Colon (tissue), 2 donors: ENCODE results near the gene SAA4.
"Not testable (repeated sequence)": the region's sequence is repeated elsewhere in the genome, so short reads cannot be mapped to it uniquely, and the experiment has no call there.

Experiments
- FAIRE-seq: peaks from 2 replicates; lab custom pipeline; 2012; peaks lifted over from hg19 to GRCh38; lab: Jason Lieb, UNC
- donor health status: control.
- donor health status: control.

SAA4 gene

DNA sequence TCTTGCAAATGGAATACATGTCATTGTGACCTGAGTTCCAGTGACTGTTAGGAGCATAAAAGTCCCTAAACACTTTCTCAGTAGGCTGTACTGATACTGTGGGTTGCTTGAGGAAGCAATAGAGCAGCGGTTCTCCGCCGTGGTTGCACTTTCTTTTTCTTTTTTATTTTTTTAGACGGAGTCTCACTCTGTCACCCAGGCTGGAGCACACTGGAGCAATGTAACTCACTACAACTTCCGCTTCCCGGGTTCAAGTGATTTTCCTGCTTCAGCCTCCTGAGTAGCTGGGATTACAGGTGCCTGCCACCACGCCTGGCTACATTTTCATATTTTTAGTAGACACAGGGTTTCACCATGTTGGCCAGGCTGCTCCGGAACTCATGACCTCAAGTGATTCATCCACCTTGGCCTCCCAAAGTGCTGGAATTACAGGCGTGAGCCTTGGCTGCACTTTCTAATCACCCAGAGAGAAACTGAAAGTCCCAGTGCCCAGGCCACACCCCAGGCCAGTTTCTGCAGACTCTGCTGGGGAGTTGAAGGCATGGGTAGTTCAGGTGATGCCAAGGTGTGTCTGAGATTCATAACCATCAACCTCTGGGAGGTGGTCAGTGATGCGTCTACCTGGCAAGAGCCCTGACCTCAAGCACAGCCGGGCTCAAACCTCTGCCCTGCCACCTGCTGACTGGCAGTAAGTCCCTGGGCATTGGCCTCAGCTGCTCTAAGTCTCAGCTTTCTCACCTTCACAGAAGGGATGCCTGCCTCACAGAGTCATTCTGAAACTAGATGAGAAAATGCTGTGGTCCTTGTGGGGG is 10.0 kb upstream of the SAA4 start:
- FAIRE-seq: not testable (repeated sequence)

DNA sequence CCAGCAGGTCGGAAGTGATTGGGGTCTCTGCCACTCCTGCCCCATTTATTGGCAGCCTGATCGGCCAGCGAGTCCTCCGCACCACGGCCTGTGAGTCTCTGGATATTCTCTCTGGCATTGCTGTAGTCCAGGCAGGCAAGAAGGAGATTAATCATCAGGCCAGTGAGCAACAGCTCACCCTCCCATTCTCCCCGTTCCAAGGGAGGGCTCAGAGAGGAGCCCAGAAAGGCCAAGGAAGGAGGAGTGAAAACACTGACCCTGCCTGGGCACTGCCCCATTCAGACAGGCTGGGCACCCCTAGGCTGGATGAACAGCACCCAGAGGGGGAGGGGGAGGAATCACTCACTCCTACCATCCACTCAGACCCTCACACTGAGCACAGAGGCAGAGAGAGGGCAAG is 8.8 kb upstream of the SAA4 start:
- FAIRE-seq: no peak

DNA sequence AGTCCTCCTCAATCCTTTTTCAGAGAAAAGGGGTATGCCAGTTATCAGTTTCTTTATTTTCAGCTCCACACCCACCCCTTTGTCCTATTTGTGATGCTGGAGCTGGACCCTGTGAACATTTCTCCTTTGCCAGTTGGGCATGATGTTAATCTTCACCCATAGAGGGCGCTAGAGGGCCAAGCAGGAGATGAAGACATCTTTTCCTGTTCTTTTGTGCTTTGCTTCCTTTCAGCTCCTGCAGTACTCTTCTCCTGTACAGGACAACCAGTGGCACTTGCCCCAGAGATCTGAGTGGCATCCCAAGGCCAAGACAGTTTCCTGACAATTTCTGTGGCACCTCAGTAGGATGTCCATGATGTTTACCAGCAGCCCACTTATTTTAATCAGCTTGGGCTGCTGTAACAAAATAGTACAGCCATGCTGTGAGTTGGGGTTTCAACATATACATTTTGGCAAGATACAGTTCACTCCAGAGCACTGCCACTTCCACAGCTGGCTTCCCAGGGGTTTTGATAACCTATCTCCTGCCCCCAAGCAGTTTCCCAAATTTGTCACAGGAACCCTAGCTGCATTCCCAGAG is 7.3 kb upstream of the SAA4 start:
- no peak for FAIRE-seq

DNA sequence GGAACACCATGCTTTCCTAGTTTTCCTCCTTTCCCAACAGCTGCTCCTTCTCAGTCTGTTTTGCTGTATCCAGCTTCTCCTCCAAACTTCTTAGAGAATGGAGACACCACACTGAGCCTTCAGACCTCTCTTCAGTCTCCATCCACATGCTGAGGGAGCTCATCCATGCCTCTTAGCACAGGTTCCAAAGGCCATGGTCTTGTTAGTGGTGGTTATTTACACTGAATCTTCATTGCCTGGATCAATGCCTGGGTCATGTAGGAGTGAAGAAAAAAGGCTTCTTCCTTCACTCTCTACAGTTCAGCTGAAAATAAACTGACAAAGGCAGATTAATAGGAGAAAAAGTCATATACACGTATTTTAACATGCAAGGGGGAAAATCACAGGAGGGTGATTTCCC is 3.1 kb upstream of the SAA4 start:
- FAIRE-seq: no peak

DNA sequence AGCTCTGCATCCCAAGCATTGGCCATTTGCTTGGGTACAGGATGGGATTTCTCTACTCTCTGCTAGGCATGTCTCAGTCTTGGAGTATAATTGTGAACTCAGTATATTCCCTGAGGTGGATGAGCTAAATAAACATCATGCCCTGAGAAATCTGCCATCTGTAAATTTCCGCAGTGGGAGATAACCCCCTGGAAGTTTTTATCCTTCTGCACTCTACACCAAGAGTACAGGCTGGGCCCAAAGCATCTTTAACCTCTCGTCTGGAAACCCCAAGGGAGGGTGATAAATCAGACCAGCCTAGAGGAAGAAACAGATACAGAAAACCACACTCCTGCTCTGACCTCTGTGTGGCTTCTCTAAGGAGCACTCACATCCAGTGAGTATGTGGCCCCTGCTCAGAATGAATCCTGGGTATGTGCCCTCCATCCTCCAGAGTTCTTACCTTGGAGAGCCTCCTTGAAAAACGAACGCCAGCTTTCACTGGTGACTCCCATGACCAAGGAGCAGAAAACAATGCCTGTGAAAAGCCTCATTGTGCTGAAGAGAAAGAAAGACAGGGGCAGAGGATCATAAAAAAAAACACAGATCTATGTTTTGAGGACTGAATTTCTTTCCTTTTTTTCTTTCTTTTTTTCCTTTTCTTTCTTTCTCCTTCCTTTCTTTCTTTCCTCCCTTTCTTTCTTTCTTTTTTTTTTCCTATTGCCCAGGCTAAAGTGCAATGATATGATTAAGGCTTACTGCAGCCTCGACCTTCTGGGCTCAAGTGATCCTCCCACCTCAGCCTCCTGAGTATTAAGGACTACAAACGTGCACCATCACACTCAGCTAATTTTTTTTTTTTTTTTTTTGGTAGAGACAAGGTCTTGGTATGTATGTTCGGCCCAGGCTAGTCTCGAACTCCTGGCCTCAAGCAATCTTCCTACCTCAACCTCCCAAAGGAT is 938 bp downstream of the SAA4 start:
- no peak for FAIRE-seq

DNA sequence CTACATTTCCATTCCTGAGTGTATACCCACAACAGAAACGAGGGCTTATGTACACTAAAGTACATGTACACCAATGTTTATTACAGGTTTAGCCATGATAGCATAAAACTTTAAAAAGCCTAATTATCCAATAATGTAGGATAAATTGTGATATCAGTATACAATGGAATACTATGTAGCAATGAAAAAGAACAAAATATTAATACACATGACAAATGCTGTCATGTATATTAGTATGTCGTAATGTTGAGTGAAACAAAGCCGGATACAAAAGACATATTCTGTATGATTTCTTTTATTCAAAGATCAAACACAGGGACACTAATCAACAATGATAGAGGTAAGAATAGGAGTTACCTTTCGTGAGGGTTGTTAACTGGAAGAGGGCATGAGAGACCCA is 2.7 kb downstream of the SAA4 start:
- no peak for FAIRE-seq

DNA sequence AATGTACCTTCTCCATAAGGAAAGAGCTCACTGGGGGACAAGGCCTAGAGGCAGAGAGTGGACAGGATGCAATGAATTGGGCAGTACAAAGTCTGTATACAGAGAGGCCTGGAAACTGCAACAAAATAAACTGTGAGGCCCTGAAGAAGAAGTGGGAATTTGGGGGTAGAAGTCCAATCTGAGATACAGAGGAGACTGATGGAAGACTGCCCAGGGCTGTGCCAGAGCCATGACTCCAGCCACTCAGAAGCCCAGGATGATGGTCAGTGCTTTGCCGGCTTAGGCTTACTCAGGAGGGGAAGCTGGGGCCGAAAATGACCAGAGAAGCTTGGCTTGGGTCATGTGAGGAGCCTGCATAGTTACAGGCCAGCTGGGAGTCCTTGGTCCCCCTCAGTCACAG is 5.7 kb downstream of the SAA4 start:
- no peak for FAIRE-seq

DNA sequence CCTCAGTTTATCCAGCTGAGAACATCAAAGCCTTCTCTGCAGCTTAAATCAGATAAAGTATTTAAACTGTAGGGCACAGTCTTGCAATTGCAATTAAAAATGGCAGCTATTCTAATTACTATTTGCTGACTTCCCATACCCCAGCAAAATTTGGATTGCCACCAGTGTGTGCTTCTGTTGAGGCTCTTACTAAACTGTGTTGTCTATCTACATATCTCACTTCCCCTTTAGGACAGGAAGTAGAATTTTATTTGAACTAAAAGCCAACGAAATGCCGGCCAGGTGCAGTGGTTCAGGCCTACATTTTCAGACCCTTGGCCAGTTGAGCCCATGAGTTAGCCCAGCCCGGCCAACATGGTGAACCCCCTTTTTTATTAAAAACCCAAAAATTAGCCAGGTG is 7.1 kb downstream of the SAA4 start:
- FAIRE-seq: no peak

DNA sequence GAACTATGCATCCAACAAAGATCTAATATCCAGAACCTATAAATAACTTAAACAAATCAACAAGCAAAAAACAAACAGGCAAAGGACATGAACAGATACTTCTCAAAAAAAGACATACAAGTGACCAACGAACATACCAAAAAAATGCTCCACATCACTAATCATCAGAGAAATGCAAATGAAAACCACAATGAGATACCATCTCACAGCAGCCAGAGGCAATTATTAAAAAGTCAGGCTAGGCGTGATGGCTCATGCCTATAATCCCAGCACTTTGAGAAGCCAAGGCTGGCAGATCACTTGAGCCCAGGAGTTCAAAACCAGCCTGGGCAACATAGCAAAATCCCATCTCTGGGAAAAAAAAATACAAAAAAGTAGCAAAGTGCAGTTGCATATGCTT is 10.7 kb downstream of the SAA4 start:
- no peak for FAIRE-seq

DNA sequence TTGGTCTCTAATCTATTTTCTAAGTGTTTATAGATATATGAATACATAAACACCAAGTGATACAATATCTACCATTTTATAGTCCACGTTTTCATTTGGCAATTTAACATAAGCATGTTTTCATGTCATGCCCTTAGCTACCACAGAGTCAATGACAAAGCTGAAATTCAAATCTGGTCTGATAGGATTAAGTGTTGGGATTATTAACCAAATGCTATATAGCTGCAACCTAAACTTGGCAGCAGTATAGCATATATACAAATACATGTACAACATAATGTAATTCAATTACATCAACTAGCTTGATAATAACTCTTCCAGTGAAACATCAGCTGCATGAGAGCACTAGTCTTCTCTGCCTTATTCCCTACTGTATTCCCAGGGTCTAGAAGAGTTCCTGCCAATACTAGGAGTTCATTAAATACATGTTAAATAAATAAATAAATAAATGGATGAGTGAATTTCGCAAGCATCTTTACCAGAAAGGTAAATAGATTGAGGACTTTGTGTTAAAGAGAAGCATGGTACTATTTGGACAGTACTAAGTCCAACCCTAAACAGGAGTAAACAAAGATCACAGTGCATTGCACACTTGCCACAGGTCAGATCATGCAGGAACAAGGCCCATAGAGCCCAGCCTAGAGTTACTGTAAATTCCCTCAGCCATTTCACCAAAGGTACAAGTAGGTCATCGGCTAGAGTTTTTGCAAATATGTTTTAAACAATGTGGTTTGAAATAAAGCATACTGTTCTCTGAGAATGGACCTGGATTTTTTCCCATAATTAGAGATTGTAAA is 12.8 kb downstream of the SAA4 start:
- no peak for FAIRE-seq

DNA sequence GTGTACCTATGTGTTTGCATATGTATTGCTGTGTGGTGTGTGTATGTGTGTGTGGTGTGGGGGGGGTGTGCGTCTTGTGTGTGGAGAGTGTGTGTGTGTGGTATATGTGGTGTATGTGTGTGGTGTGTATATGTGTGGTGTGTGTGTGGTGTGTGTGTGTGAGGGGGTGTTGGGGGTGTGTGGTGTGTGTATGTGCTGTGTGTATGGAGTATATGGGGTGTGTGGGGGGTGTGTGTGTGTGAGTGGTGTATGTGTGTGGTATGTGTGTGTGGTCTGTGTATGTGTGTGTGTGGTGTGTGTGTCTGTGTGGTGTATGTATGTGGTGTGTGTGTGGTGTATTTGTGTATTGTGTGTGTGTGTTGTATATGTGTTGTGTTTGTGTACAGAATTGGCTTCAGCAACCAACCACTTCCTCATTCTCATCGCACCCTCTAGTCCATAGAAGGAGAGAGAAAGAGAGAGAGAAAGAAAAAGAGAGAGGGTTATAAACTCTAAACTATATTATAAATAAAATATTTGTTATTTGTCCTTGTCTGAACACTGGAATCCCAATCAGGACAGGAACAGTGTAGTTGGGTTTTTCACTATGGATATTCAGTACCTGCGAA is 13.7 kb downstream of the SAA4 start:
- no peak for FAIRE-seq

DNA sequence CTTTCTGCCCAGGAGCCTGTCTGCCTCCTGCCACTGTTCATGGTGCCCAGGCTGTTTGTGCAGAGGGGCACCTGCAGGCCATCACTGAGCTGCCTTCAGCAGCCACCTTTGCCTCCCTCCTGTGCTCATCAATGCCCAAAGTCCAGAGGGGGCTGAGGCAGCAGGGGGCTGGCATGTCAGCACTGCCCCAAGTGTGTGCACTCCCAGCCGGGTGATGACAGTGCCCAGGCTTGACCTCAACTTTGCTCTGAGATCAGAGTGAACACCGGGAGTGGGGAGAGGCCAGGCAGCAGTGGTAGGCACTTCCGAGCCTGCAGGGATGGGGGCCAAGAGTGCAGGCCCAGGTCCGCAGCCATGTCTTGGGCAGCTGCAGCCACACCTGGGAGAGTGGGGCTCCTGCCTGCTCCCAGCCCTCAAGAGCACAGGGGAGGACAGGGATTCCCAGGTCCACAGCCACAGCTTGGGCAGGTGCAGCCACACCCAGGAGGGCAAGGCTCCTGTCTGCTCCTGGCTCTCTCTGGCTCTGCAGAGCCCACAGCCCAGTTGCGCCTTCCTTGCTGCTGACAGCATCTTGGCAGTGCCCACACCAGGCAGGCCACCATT is 15.2 kb downstream of the SAA4 start:
- FAIRE-seq: no peak

DNA sequence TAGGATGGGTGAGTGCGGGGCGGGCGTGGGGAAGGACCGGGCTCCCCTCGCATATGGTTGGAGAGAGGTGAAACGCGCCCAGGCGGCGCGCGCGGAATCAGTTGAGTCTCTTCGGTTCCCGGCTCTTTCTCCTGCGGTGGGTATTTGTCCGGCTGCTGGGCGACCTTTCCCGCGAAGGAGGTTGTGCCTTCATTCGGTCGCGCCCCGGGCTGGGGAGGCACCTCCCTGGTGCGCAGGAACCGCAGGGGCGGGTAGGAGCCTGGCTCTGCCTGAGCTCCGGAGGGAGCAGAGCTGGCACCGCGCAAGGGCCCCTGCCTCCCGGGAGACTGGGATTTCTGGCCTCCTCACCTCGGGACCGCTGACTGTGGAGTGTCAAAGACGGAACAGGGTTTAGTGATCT is 27.5 kb downstream of the SAA4 start:
- FAIRE-seq: no peak

DNA sequence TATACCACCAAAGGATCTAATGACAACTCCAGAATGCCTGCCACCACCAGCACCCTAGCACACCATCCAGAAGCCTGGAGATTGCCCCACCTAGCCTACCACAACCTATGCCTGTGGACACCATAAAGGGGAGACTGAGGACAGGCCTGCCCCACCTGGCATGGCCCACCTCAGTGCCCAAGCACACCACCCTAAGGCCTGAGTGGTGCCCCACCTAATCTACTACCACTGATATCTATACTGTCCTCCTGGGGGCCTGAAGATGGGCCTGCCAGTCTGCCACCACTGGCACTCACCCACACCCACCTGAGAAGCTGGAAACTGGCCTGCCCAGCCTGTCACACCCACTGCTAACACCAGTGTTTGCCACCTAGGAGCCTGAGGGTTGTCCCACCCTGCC is 31.8 kb downstream of the SAA4 start:
- FAIRE-seq: no peak

DNA sequence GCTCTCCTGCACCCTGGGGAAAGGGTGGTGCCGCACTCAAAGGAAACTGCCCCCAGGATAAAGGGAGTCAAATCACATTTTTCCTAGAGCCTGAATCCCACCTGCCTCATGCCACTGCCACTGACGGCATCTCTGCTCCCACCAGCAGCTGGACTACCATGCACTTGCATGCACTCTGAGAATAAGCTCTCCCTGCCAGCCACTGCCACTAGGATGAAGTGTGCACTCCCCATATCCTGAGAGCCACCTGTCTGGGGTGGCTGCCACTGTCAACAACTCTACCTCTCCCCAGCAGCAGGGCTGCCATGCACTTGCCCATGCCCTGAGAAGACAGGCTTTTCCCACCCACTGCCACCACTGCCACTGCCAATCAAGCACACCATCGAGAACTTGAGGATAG is 32.4 kb downstream of the SAA4 start:
- FAIRE-seq: no peak

DNA sequence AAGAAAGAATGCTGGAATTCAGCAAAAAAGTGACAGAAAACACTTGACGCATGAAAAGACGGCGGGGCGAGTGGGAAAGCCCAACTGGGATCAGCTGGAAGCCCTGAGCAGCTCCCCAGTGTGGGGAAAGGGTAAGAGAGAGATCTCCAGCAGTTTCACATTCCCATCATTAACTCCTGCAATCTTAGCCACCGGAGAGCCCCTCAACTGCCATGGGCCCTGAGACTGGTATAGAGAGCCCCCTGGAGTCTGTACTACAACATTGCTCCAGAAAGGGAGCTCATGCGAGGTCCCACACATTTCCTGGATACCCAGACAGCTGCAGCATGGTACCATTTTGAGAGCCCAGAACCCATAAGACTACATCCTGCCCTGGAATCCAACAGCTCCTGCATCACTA is 32.9 kb downstream of the SAA4 start:
- no peak for FAIRE-seq

DNA sequence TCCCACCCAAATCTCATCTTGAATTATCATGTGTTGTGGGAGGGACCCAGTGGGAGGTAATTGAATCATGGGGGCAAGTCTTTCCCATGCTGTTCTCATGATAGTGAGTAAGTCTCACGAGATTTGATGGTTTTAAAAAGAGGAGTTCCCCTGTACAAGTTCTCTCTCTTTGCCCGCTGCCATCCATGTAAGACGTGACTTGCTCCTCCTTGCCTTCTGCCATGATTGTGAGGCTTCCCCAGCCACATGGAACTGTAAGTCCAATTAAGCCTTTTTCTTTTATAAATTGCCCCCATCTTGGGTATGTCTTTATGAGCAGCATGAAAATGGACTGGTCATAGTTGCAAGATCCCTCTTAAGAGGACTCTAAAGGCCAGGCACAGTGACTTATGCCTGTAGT is 38.9 kb downstream of the SAA4 start:
- FAIRE-seq: not testable (repeated sequence)

DNA sequence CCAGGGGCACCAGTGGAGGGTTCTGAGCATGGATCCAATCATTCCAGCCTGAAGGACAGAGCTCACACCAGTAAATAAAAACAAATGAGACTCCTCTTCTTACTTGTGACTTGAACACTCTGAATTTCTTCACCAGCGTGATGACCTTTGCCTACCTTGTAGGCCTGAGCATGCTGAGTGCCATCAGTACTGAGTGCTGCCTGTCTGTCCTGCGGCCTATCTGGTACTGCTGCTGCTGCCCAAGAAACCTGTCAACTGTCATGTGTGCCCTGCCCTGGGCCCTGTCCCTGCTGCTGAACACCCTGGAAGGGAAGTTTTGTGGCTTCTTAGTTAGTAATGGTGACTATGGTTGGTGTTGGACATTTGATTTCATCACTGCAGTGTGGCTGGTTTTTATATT is 40.1 kb downstream of the SAA4 start:
- no peak for FAIRE-seq

DNA sequence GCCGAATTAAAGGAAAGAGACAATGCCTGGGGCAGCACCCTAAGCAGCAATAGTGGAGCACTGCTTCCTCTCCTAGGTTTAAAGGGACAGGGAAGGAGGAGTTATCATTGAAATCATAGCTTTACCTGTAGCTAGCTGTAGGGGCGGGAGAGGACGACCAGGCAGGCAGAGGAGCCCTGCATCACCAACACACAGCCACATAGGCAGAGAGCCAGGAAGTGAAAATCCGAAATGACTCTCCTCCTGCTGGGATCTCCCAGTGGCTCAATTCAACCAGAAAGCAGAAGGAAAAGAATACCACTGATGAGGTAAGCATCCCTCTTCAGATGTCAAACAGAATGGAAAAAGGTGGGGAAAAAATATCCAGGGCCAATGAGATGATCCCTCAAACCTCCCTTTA is 43.6 kb downstream of the SAA4 start:
- no peak for FAIRE-seq

DNA sequence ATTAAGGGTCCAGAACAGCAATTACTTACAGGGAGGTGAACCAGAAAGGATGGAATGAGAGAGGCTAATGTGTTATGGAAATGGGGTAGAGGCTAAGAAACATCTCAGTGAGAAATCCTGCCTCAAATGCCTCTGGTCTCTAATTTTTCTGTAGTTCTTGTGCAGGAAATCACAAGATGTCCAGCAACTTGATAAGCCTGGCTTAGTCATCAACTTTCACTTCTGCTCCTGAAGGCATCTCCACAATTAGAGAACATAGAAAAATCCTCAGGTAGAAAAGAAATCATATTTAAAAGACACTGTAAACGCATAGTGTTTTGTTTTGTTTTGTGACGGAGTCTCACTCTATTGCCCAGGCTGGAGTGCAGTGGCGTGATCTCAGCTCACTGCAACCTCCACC is 45.2 kb downstream of the SAA4 start:
- no peak for FAIRE-seq

DNA sequence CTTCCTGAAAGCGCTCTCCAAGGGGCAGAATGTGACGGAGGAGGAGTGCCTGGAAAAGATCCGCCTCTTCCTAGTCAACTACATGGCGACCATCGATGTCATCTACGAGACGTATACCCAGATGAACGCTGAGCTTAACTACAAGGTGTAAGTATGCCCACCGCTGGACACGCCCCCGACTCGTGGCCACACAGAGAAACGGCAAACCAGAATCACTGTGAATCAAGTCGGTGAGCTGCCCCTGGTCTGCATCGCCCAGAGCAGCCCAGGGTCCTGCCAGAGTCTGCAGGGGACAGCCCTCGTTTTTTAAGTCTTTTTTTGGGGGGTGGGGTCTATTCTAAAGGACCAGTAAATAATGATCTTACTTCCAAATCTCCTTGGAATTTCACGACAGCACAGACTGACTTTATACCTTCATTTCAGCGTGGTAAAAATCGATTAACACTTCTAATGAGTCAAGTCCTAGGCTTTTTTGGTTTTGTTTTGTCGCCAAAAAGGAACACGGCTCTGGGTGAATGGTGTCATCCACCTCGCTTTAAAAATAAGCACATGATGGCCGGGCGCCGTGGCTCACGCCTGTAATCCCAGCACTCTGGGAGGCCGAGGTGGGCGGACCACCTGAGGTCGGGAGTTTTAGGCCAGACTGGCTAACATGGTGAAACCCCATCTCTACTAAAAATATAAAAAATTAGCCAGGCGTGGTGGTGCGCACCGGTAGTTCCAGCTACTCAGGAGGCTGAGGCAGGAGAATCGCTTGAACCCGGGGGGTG is 46.9 kb downstream of the SAA4 start:
- not testable (repeated sequence) for FAIRE-seq
